ENCODE results near the gene PRDM8.

DNA sequence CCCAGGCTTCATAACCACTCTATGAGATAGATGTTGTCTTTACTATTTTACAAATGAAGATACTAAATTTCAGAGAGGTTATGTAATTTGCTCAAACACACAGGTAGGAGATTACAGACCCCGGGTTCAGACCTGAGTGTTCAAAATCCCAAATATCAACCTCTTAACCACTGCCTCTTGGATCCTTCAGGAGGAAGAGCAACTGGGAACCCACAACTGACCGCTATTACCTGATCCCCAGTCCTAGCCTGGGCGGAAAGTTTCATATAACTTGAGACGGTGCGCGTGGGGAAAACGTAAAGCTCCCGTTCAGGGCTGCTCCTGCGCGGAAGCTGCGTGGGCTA is 8.9 kb upstream of the PRDM8 start:
- TF ChIP-seq NR3C1 (CRISPR knock-in tag; conservative IDR thresholded peaks at IDR 0.05; ENCODE audit: low read depth): no peak
- no peak for TF ChIP-seq MXD4 (CRISPR knock-in tag; IDR thresholded peaks at IDR 0.05; ENCODE audit: borderline replicate concordance)
- TF ChIP-seq IRF2 (CRISPR knock-in tag; IDR thresholded peaks at IDR 0.05; ENCODE audit: borderline replicate concordance, low read depth): no peak
- TF ChIP-seq NR2C2 (CRISPR knock-in tag; IDR thresholded peaks at IDR 0.05): no peak
- TF ChIP-seq, protein P1, sequence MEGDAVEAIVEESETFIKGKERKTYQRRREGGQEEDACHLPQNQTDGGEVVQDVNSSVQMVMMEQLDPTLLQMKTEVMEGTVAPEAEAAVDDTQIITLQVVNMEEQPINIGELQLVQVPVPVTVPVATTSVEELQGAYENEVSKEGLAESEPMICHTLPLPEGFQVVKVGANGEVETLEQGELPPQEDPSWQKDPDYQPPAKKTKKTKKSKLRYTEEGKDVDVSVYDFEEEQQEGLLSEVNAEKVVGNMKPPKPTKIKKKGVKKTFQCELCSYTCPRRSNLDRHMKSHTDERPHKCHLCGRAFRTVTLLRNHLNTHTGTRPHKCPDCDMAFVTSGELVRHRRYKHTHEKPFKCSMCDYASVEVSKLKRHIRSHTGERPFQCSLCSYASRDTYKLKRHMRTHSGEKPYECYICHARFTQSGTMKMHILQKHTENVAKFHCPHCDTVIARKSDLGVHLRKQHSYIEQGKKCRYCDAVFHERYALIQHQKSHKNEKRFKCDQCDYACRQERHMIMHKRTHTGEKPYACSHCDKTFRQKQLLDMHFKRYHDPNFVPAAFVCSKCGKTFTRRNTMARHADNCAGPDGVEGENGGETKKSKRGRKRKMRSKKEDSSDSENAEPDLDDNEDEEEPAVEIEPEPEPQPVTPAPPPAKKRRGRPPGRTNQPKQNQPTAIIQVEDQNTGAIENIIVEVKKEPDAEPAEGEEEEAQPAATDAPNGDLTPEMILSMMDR (IDR thresholded peaks at IDR 0.05): no peak
- TF ChIP-seq, protein P2, sequence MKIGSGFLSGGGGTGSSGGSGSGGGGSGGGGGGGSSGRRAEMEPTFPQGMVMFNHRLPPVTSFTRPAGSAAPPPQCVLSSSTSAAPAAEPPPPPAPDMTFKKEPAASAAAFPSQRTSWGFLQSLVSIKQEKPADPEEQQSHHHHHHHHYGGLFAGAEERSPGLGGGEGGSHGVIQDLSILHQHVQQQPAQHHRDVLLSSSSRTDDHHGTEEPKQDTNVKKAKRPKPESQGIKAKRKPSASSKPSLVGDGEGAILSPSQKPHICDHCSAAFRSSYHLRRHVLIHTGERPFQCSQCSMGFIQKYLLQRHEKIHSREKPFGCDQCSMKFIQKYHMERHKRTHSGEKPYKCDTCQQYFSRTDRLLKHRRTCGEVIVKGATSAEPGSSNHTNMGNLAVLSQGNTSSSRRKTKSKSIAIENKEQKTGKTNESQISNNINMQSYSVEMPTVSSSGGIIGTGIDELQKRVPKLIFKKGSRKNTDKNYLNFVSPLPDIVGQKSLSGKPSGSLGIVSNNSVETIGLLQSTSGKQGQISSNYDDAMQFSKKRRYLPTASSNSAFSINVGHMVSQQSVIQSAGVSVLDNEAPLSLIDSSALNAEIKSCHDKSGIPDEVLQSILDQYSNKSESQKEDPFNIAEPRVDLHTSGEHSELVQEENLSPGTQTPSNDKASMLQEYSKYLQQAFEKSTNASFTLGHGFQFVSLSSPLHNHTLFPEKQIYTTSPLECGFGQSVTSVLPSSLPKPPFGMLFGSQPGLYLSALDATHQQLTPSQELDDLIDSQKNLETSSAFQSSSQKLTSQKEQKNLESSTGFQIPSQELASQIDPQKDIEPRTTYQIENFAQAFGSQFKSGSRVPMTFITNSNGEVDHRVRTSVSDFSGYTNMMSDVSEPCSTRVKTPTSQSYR (CRISPR knock-in tag; IDR thresholded peaks at IDR 0.05): no peak
- TF ChIP-seq, protein P3, sequence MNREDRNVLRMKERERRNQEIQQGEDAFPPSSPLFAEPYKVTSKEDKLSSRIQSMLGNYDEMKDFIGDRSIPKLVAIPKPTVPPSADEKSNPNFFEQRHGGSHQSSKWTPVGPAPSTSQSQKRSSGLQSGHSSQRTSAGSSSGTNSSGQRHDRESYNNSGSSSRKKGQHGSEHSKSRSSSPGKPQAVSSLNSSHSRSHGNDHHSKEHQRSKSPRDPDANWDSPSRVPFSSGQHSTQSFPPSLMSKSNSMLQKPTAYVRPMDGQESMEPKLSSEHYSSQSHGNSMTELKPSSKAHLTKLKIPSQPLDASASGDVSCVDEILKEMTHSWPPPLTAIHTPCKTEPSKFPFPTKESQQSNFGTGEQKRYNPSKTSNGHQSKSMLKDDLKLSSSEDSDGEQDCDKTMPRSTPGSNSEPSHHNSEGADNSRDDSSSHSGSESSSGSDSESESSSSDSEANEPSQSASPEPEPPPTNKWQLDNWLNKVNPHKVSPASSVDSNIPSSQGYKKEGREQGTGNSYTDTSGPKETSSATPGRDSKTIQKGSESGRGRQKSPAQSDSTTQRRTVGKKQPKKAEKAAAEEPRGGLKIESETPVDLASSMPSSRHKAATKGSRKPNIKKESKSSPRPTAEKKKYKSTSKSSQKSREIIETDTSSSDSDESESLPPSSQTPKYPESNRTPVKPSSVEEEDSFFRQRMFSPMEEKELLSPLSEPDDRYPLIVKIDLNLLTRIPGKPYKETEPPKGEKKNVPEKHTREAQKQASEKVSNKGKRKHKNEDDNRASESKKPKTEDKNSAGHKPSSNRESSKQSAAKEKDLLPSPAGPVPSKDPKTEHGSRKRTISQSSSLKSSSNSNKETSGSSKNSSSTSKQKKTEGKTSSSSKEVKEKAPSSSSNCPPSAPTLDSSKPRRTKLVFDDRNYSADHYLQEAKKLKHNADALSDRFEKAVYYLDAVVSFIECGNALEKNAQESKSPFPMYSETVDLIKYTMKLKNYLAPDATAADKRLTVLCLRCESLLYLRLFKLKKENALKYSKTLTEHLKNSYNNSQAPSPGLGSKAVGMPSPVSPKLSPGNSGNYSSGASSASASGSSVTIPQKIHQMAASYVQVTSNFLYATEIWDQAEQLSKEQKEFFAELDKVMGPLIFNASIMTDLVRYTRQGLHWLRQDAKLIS (CRISPR knock-in tag; IDR thresholded peaks at IDR 0.05; ENCODE audit: borderline replicate concordance): no peak
- TF ChIP-seq RELA (CRISPR knock-in tag; IDR thresholded peaks at IDR 0.05; ENCODE audit: borderline replicate concordance): no peak
- no peak for TF ChIP-seq SP1 (CRISPR knock-in tag; conservative IDR thresholded peaks at IDR 0.05)
- TF ChIP-seq, protein P4, sequence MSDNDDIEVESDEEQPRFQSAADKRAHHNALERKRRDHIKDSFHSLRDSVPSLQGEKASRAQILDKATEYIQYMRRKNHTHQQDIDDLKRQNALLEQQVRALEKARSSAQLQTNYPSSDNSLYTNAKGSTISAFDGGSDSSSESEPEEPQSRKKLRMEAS (CRISPR knock-in tag; IDR thresholded peaks at IDR 0.05): no peak
- TF ChIP-seq, protein P5, sequence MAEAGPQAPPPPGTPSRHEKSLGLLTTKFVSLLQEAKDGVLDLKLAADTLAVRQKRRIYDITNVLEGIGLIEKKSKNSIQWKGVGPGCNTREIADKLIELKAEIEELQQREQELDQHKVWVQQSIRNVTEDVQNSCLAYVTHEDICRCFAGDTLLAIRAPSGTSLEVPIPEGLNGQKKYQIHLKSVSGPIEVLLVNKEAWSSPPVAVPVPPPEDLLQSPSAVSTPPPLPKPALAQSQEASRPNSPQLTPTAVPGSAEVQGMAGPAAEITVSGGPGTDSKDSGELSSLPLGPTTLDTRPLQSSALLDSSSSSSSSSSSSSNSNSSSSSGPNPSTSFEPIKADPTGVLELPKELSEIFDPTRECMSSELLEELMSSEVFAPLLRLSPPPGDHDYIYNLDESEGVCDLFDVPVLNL (CRISPR knock-in tag; IDR thresholded peaks at IDR 0.05; ENCODE audit: borderline replicate concordance, low read depth): no peak
- no peak for TF ChIP-seq SOX15 (CRISPR knock-in tag; IDR thresholded peaks at IDR 0.05)
- TF ChIP-seq, protein P6, sequence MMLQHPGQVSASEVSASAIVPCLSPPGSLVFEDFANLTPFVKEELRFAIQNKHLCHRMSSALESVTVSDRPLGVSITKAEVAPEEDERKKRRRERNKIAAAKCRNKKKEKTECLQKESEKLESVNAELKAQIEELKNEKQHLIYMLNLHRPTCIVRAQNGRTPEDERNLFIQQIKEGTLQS (CRISPR knock-in tag; conservative IDR thresholded peaks at IDR 0.05): no peak
- no peak for TF ChIP-seq GTF2I (CRISPR knock-in tag; conservative IDR thresholded peaks at IDR 0.05)
